Psoas muscle (tissue), 8 donors: Measurements from ENCODE around the gene ITGB4. TPM values are rescaled to one million over a fixed set of nuclear protein-coding genes. Genes with fewer than 3 reads are reported as not detected.

Experiments
- ATAC-seq, 4 donors: fragments of 200-7000 bp; cut with Tn5 transposase; one replicate each; pipeline ENCODE4 v1.9.1; 2020; ENCODE audit warnings: moderate library complexity in 3 of 4, mild to moderate bottlenecking in 2 of 4
- DNase-seq, 2 donors: peaks; one replicate each; pipeline ENCODE4 v3.0.0-alpha.2; 2020
- H3K27ac ChIP-seq: fragments of 200-600 bp; one replicate; pipeline ENCODE4 v1.8.0; 2022
- H3K27me3 ChIP-seq, 3 donors: fragments of 200-600 bp in 1 of 3; one replicate each; pipeline versions ENCODE4 v1.6.1 to v1.8.0; 2013 to 2022; ENCODE audit warnings: low read length in 2 of 3, mild to moderate bottlenecking in 2 of 3, moderate library complexity in 1 of 3; ENCODE audit not compliant: insufficient read depth in 3 of 3
- H3K36me3 ChIP-seq, 2 donors: fragments of 200-600 bp in 1 of 2; one replicate each; pipeline versions ENCODE4 v1.6.1 to v1.8.0; 2013 to 2022; ENCODE audit warnings: low read depth in 1 of 2, mild to moderate bottlenecking in 1 of 2, moderate library complexity in 1 of 2; ENCODE audit not compliant: insufficient read depth in 1 of 2
- H3K4me1 ChIP-seq: fragments of 200-600 bp; one replicate; pipeline ENCODE4 v1.8.0; 2022
- H3K4me3 ChIP-seq: fragments of 200-600 bp; one replicate; pipeline ENCODE4 v1.8.0; 2022; ENCODE audit warnings: mild to moderate bottlenecking
- H3K9me3 ChIP-seq: fragments of 200-600 bp; one replicate; pipeline ENCODE4 v1.8.0; 2022
- WGBS, 3 donors: extraction: QIAGEN DNeasy Blood & Tissue Kit; methylation state at CpG; one replicate each; pipeline versions ENCODE4 v1.1.6 to v1.1.7; 2013; 5-methylcytosine and 5-hydroxymethylcytosine counted together
- intact Hi-C, 2 donors: fragments of 100-400 bp; cut with DNase I; formaldehyde crosslinking; loops; one replicate each; pipeline versions ENCODE4 v1.11.0 to v1.14.2; 2022
- polyA plus RNA-seq, 3 donors: library from polyadenylated mRNA; stranded (reverse); fragments of 200-250 nt; gene quantifications; one replicate each; pipeline ENCODE4 v1.2.3, GENCODE V29; 2013
- total RNA-seq, 4 donors: library from RNA; stranded (reverse); fragmentation: NEBNext Ultra II Directional in 2 of 4; extraction: Animal tissue kit (Norgen Biotek cat#: 25700) in 2 of 4; gene quantifications; one replicate each; pipeline versions ENCODE4 v1.2.1 to v1.2.4, GENCODE V29; 2021 to 2023
- TF ChIP-seq, protein P1 (sequence below): fragments of 200-600 bp; IDR thresholded peaks from one replicate; pipeline ENCODE4 v1.8.0; 2022; ENCODE audit warnings: antibody characterized with exemption
- donor health status: healthy with polysubstance abuse.
- donor health status: DM: no; HTN: no; CAD: no; lungs with moderate emphysema.
- donor health status: Bipolar disorder and iron deficiency.
- donor health status: healthy.
- donor health status: DM: yes; HTN: yes; CAD: no.
- donor health status: DM: no; HTN: no; CAD: no.
- donor health status: DM: no; HTN: no; CAD: no.
- donor health status: DM: yes; HTN: yes; CAD: no.

ITGB4 gene
- total and polyA plus RNA-seq, 7 donors: 1.3 to 5.7 (median 2.1) TPM

DNA sequence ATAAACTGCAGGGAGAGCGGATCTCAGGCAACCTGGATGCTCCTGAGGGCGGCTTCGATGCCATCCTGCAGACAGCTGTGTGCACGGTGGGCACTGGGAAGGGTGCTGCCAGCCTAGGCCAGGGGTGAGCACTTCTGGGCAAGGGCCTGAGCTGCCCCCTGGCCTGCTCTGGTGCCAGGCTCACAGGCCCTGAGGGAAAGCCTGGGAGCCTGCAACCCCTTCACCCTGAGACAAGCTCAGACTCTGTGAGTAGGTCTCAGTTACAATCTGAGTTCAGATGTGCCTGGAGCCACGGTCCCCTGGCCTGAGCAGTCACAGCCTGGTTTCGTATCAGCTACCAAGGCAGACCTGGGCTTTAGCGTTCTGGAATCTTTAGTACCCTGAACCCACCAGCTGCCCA is 8.1 kb downstream of the ITGB4 start:
- DNase-seq (no peak), ATAC-seq (no peak)
- Histone ChIP-seq H3K9me3 (no peaks in the 10 kb centered on the region), H3K4me3 (no peak overlapping the region), H3K36me3 (no peaks in the 10 kb centered on the region), H3K27me3 (no peaks in the 10 kb centered on the region), H3K4me1 (no peaks in the 10 kb centered on the region), H3K27ac (no peak overlapping the region)
- TF ChIP-seq, protein P1, sequence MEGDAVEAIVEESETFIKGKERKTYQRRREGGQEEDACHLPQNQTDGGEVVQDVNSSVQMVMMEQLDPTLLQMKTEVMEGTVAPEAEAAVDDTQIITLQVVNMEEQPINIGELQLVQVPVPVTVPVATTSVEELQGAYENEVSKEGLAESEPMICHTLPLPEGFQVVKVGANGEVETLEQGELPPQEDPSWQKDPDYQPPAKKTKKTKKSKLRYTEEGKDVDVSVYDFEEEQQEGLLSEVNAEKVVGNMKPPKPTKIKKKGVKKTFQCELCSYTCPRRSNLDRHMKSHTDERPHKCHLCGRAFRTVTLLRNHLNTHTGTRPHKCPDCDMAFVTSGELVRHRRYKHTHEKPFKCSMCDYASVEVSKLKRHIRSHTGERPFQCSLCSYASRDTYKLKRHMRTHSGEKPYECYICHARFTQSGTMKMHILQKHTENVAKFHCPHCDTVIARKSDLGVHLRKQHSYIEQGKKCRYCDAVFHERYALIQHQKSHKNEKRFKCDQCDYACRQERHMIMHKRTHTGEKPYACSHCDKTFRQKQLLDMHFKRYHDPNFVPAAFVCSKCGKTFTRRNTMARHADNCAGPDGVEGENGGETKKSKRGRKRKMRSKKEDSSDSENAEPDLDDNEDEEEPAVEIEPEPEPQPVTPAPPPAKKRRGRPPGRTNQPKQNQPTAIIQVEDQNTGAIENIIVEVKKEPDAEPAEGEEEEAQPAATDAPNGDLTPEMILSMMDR: no peak
- 79 to 85% (median 81%) methylated on average over 7 of the region's 7 CpGs for WGBS, 3 donors
- intact Hi-C loops: no loop called here

DNA sequence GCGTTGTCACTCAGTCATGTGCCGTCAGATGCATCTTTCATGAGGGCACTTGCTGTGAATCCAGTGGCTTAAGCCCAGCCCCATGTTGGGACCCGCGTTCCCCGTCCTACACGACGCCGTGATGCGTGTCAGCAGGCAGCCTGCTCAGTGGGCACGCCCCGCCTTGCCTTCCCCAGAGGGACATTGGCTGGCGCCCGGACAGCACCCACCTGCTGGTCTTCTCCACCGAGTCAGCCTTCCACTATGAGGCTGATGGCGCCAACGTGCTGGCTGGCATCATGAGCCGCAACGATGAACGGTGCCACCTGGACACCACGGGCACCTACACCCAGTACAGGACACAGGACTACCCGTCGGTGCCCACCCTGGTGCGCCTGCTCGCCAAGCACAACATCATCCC is 8.8 kb downstream of the ITGB4 start:
- DNase-seq (no peak), ATAC-seq (no peak)
- Histone ChIP-seq H3K27ac (no peak overlapping the region), H3K27me3 (no peaks in the 10 kb centered on the region), H3K4me1 (no peaks in the 10 kb centered on the region), H3K36me3 (no peaks in the 10 kb centered on the region), H3K9me3 (no peaks in the 10 kb centered on the region), H3K4me3 (no peak overlapping the region)
- TF ChIP-seq, protein P1: no peak
- WGBS, 3 donors: 80 to 85% (median 81%) methylated on average over 24 of the region's 24 CpGs
- intact Hi-C loops: loop anchor here in 1 of 2 donors (10.0 kb wide), 1 partner anchor 385 kb away; no protein-coding TSS in a partner anchor

DNA sequence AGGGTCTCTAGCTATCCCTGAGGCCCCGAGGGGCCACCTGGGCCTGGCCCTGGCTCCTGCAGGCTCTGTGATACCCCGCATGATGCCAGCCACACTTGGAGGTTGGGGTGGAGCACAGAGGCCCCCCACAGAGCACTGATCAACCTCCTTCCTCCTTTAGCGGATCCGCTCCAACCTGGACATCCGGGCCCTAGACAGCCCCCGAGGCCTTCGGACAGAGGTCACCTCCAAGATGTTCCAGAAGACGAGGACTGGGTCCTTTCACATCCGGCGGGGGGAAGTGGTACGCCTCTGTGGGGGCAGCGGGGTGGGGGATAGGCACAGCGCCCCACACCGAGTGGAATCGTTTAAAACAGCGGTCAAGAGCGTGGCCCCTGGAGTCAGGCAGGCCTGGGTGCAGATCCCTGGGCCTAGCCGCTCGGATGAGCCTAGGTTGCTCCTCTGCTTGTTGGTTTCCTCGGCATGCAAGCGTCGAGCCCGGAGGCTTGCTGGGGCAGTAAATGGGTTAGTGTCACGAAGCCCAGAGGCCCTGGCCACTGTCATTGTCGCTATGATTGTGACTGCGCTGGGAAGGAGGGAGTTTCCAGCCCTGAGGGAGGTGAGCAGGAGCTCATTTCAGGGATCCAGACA is 9.9 kb downstream of the ITGB4 start:
- no peaks in the 10 kb centered on the region for H3K27me3 ChIP-seq
- H3K36me3 ChIP-seq: no peaks in the 10 kb centered on the region
- no peaks in the 10 kb centered on the region for H3K9me3 ChIP-seq
- H3K4me3 ChIP-seq: no peak overlapping the region
- no peaks in the 10 kb centered on the region for H3K4me1 ChIP-seq
- WGBS, 3 donors: 85 to 88% (median 87%) methylated on average over 25 to 26 of the region's 26 CpGs
- DNase-seq (no peak), ATAC-seq (no peak)
- TF ChIP-seq, protein P1: no peak
- no peak overlapping the region for H3K27ac ChIP-seq
- intact Hi-C loops: loop anchor here in 1 of 2 donors (10.0 kb wide), 1 partner anchor 386 kb away; no protein-coding TSS in a partner anchor

DNA sequence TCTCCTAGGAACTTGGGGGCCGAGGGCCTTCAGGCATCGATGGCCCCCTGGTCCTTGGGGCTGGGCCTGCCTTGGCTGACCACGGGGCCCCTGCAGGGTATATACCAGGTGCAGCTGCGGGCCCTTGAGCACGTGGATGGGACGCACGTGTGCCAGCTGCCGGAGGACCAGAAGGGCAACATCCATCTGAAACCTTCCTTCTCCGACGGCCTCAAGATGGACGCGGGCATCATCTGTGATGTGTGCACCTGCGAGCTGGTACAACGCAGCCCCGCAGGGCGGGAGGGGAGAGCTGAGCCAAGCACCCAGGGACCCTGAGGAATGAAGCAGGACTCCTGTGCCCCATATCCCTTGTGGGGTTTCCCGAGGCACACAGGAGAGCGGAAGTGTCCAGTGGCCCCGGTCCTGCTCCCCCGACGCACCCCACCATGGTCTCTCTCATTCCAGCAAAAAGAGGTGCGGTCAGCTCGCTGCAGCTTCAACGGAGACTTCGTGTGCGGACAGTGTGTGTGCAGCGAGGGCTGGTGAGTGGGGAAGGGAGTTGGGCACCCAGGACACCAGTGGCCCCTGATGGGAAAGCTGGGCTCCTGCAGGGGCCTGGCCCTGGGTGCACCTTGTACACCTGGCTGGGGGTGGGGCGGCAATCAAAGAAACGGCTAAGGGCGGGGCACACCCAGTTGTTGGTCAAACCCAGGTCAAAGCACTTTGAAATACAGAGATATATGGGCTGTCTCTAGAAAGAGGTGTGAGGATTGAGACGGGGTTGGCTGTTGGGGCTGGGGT is 10.6 kb downstream of the ITGB4 start:
- Histone ChIP-seq H3K27ac (no peak overlapping the region), H3K4me1 (no peaks in the 10 kb centered on the region), H3K36me3 (no peaks in the 10 kb centered on the region), H3K4me3 (no peak overlapping the region), H3K27me3 (no peaks in the 10 kb centered on the region), H3K9me3 (no peaks in the 10 kb centered on the region)
- 84 to 90% (median 86%) methylated on average over 28 to 31 of the region's 31 CpGs for WGBS, 3 donors
- TF ChIP-seq, protein P1: no peak
- no peak for DNase-seq
- intact Hi-C loops: loop anchor here in 1 of 2 donors (10.0 kb wide), 1 partner anchor 387 kb away; no protein-coding TSS in a partner anchor
- ATAC-seq: no peak
